Esophagus squamous epithelium (tissue), 5 donors: ENCODE data around the gene ADAM10. TPM values are rescaled to one million over a fixed set of nuclear protein-coding genes. Genes with fewer than 3 reads are reported as not detected.

ENCODE experiments used
- DNase-seq: peaks from one replicate; lab custom pipeline; 2025; lab: John Stamatoyannopoulos, UW
- H3K27ac ChIP-seq, 4 donors: fragments of 200-600 bp; sonication (generic); one replicate each; pipeline ENCODE4 v1.5.1; 2016 to 2019; ENCODE audit warnings: mild to moderate bottlenecking in 1 of 4
- H3K27me3 ChIP-seq, 4 donors: fragments of 200-600 bp; sonication (generic); 1 replicate in 3 of 4; 2 replicates in 1 of 4; pipeline versions ENCODE4 v1.5.1 to v1.6.0; 2017 to 2021; ENCODE audit warnings: antibody characterized with exemption in 1 of 4
- H3K36me3 ChIP-seq, 3 donors: fragments of 200-600 bp; sonication (generic); one replicate each; pipeline ENCODE4 v1.5.1; 2016 to 2019
- H3K4me1 ChIP-seq, 3 donors: fragments of 200-600 bp; sonication (generic); one replicate each; pipeline ENCODE4 v1.5.1; 2017 to 2019
- H3K4me3 ChIP-seq, 4 donors: fragments of 200-600 bp; sonication (generic); 1 replicate in 3 of 4; 2 replicates in 1 of 4; pipeline ENCODE4 v1.5.1; 2016 to 2019; ENCODE audit warnings: mild to moderate bottlenecking in 2 of 4, moderate library complexity in 1 of 4
- H3K9me3 ChIP-seq, 3 donors: fragments of 200-600 bp; sonication (generic); one replicate each; pipeline ENCODE4 v1.5.1; 2016 to 2019
- CTCF ChIP-seq, 6 experiments: fragments of 450-650 bp in 4 of 6; fragments of 200-600 bp in 2 of 6; sonication (generic) in 2 of 6; IDR thresholded peaks; one replicate each; pipeline ENCODE4 v1.5.1; 2016 to 2019; ENCODE audit warnings: antibody characterized with exemption in 6 of 6, mild to moderate bottlenecking in 4 of 6, moderate library complexity in 4 of 6
- POLR2A ChIP-seq, 4 donors: fragments of 450-650 bp; IDR thresholded peaks; one replicate each; pipeline ENCODE4 v1.6.1; 2017; ENCODE audit warnings: antibody characterized with exemption in 4 of 4, mild to moderate bottlenecking in 4 of 4, moderate library complexity in 3 of 4
- WGBS, 2 donors: methylation state at CpG; one replicate each; pipeline ENCODE4 v1.1.5; 2018; 5-methylcytosine and 5-hydroxymethylcytosine counted together
- intact Hi-C: fragments of 100-400 bp; cut with DNase I; formaldehyde crosslinking; loops from one replicate; pipeline ENCODE4 v1.15.0; 2022
- total RNA-seq, 4 donors: library from RNA; depleted of rRNA; stranded (reverse); fragments of >200 nt; gene quantifications; one replicate each; pipeline ENCODE4 v1.1.0, GENCODE V29; 2016
- donor health status: DM: yes; HTN: yes; CAD: no.

ADAM10 gene
- total RNA-seq, 4 donors from 2014 or later: 34.3 to 61.3 (median 52.8) TPM

GRCh38 chr15:58785355-58785754, 35.8 kb upstream of the ADAM10 start:
- Histone ChIP-seq H3K27ac (no peak overlapping the region), H3K4me3 (peak overlapping the region in 1 of 4 donors; percentile 27), H3K36me3 (peaks cover 0 to 36% (median 4%) of the 10 kb centered on the region in 3 donors), H3K9me3 (no peaks in the 10 kb centered on the region), H3K4me1 (peaks cover 0 to 6% (median 0%) of the 10 kb centered on the region in 3 donors), H3K27me3 (no peaks in the 10 kb centered on the region)
- TF ChIP-seq CTCF (IDR thresholded peaks at IDR 0.05) (no peak), POLR2A (IDR thresholded peaks at IDR 0.05) (no peak)
- intact Hi-C loops: no loop called here
- 69 to 75% methylated on average over 6 of the region's 6 CpGs for WGBS, 2 donors
- no peak for DNase-seq

DNA sequence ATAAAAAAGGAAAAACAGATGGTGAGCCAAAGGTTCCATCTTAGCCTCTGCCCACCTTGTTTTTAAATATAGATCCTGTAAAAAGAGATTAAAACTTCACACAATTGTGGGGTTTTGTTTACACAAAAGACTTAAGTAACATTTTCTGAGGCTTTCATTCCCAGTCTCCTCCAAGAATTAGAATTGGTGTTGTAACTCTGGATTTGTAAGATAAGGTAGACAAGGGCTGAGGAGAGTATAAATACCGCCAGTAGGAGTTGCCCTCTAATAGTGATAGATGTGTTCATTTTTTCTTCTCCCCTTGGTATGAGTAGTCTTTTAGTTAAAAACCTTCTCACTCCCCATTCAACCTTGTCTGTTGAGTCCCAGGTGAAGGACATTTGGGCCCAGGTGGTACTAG, 30.0 kb upstream of the ADAM10 start:
- TF ChIP-seq POLR2A (IDR thresholded peaks at IDR 0.05): no peak
- no peak for TF ChIP-seq CTCF (IDR thresholded peaks at IDR 0.05)
- no peak for DNase-seq
- no peaks in the 10 kb centered on the region for H3K27me3 ChIP-seq
- H3K36me3 ChIP-seq: peaks cover 0 to 18% (median 0%) of the 10 kb centered on the region in 3 donors
- no peak overlapping the region for H3K4me3 ChIP-seq
- no peaks in the 10 kb centered on the region for H3K9me3 ChIP-seq
- 100% methylated on average over 1 of the region's 1 CpG for WGBS, 2 donors
- H3K4me1 ChIP-seq: peaks cover 2 to 28% (median 7%) of the 10 kb centered on the region in 3 donors
- intact Hi-C loops: no loop called here
- H3K27ac ChIP-seq: no peak overlapping the region

- no peak for TF ChIP-seq POLR2A (IDR thresholded peaks at IDR 0.05)
- TF ChIP-seq CTCF (IDR thresholded peaks at IDR 0.05): no peak
- Histone ChIP-seq H3K36me3 (peaks cover 0 to 11% (median 0%) of the 10 kb centered on the region in 3 donors), H3K27ac (no peak overlapping the region), H3K4me1 (peaks cover 13 to 53% (median 23%) of the 10 kb centered on the region in 3 donors), H3K27me3 (no peaks in the 10 kb centered on the region), H3K9me3 (no peaks in the 10 kb centered on the region), H3K4me3 (no peak overlapping the region)
- DNase-seq: no peak
- 80 to 83% methylated on average over 4 of the region's 4 CpGs for WGBS, 2 donors
- intact Hi-C loops: no loop called here
Measured at GRCh38 chr15:58777107-58777506, 27.6 kb upstream of the ADAM10 start.

- Histone ChIP-seq H3K27ac (no peak overlapping the region), H3K36me3 (peaks cover 0 to 11% (median 0%) of the 10 kb centered on the region in 3 donors), H3K4me1 (peaks cover 14 to 59% (median 23%) of the 10 kb centered on the region in 3 donors), H3K4me3 (no peak overlapping the region), H3K27me3 (no peaks in the 10 kb centered on the region), H3K9me3 (no peaks in the 10 kb centered on the region)
- TF ChIP-seq POLR2A (IDR thresholded peaks at IDR 0.05): no peak
- no peak for DNase-seq
- 90 to 98% methylated on average over 3 of the region's 3 CpGs for WGBS, 2 donors
- intact Hi-C loops: no loop called here
Measured at GRCh38 chr15:58775402-58775801, 25.9 kb upstream of the ADAM10 start.

GRCh38 chr15:58773024-58773423, 23.5 kb upstream of the ADAM10 start:
- Histone ChIP-seq H3K36me3 (no peaks in the 10 kb centered on the region), H3K4me1 (peaks cover 18 to 69% (median 28%) of the 10 kb centered on the region in 3 donors), H3K27ac (peak overlapping the region in 3 of 4 donors; percentile 98 to 100 (median 99)), H3K4me3 (peak overlapping the region; percentile 88 to 94 (median 93)), H3K27me3 (no peaks in the 10 kb centered on the region), H3K9me3 (no peaks in the 10 kb centered on the region)
- DNase-seq: no peak
- intact Hi-C loops: no loop called here
- 33 to 42% methylated on average over 4 of the region's 4 CpGs for WGBS, 2 donors
- TF ChIP-seq POLR2A (IDR thresholded peaks at IDR 0.05) (no peak), CTCF (IDR thresholded peaks at IDR 0.05) (no peak)
